Right atrium auricular region (tissue), 2 donors: ENCODE results near the gene NFAT5. TPM values are rescaled to one million over a fixed set of nuclear protein-coding genes. Genes with fewer than 3 reads are reported as not detected.

ENCODE experiments used
- DNase-seq: peaks from one replicate; pipeline ENCODE4 v3.0.0-alpha.2; 2019; ENCODE audit warnings: low spot score
- H3K27ac ChIP-seq, 2 donors: fragments of 200-600 bp; sonication (generic); 1 replicate in 1 of 2; 2 replicates in 1 of 2; pipeline ENCODE4 v1.5.1; 2016 to 2019
- H3K27me3 ChIP-seq, 2 donors: fragments of 200-600 bp; sonication (generic); one replicate each; pipeline versions ENCODE4 v1.5.1 to v1.6.0; 2017 to 2019
- H3K36me3 ChIP-seq: fragments of 200-600 bp; sonication (generic); one replicate; pipeline ENCODE4 v1.5.1; 2016
- H3K4me1 ChIP-seq, 2 donors: fragments of 200-600 bp; sonication (generic); one replicate each; pipeline versions ENCODE4 v1.5.1 to v1.6.0; 2017 to 2019
- H3K4me3 ChIP-seq, 2 donors: fragments of 200-600 bp; sonication (generic); 1 replicate in 1 of 2; 2 replicates in 1 of 2; pipeline ENCODE4 v1.5.1; 2017 to 2019; ENCODE audit warnings: mild to moderate bottlenecking in 1 of 2, moderate library complexity in 1 of 2
- H3K9me3 ChIP-seq, 2 donors: fragments of 200-600 bp; sonication (generic); one replicate each; pipeline ENCODE4 v1.5.1; 2019
- total RNA-seq, 2 donors: library from RNA; depleted of rRNA; stranded (reverse); fragments of >200 nt; gene quantifications; one replicate each; pipeline ENCODE4 v1.1.0, GENCODE V29; 2016
- TF ChIP-seq, protein P1 (sequence below), 2 donors: fragments of 200-600 bp; sonication (generic); IDR thresholded peaks; one replicate each; pipeline ENCODE4 v1.5.1; 2019; ENCODE audit warnings: antibody characterized with exemption in 2 of 2

NFAT5 gene
- total RNA-seq, 2 donors from 2014 or later = 16.4 to 22.6 TPM

GRCh38 chr16:69647020-69647419 is 81.3 kb downstream of the NFAT5 start:
- peaks cover 26% of the 10 kb centered on the region for H3K36me3 ChIP-seq
- DNase-seq = no peak
- H3K27me3 ChIP-seq = no peaks in the 10 kb centered on the region
- H3K27ac ChIP-seq = no peak overlapping the region
- TF ChIP-seq, protein P1, sequence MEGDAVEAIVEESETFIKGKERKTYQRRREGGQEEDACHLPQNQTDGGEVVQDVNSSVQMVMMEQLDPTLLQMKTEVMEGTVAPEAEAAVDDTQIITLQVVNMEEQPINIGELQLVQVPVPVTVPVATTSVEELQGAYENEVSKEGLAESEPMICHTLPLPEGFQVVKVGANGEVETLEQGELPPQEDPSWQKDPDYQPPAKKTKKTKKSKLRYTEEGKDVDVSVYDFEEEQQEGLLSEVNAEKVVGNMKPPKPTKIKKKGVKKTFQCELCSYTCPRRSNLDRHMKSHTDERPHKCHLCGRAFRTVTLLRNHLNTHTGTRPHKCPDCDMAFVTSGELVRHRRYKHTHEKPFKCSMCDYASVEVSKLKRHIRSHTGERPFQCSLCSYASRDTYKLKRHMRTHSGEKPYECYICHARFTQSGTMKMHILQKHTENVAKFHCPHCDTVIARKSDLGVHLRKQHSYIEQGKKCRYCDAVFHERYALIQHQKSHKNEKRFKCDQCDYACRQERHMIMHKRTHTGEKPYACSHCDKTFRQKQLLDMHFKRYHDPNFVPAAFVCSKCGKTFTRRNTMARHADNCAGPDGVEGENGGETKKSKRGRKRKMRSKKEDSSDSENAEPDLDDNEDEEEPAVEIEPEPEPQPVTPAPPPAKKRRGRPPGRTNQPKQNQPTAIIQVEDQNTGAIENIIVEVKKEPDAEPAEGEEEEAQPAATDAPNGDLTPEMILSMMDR (IDR thresholded peaks at IDR 0.05) = no peak
- no peaks in the 10 kb centered on the region for H3K4me1 ChIP-seq
- no peak overlapping the region for H3K4me3 ChIP-seq
- no peaks in the 10 kb centered on the region for H3K9me3 ChIP-seq

DNA sequence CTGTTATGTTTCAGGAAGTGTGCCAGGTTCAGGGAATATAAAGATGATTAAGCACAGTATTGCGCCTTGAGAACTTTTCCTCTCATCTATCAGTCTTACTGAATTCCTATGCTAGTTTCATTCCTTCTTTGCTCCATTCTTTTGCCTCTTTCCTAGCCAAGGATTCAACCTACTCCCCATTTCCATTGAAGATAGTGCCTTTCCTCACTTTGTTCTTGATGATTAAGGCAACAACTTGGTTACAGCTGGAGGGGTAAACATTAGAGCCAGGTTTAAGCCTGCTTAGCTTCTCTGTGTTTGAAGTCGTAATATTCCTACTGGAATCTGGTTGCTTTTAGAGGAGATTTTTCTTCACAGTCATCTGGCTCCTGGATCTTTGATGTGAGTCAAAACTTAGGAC is 85.5 kb downstream of the NFAT5 start:
- Histone ChIP-seq H3K4me3 (no peak overlapping the region), H3K27ac (no peak overlapping the region), H3K27me3 (no peaks in the 10 kb centered on the region), H3K4me1 (no peaks in the 10 kb centered on the region), H3K9me3 (no peaks in the 10 kb centered on the region), H3K36me3 (peaks cover 57% of the 10 kb centered on the region)
- TF ChIP-seq, protein P1 (IDR thresholded peaks at IDR 0.05) = no peak
- DNase-seq = no peak

- Histone ChIP-seq H3K27me3 (no peaks in the 10 kb centered on the region), H3K4me3 (no peak overlapping the region), H3K36me3 (peaks cover 47% of the 10 kb centered on the region), H3K4me1 (no peaks in the 10 kb centered on the region), H3K9me3 (no peaks in the 10 kb centered on the region), H3K27ac (no peak overlapping the region)
- TF ChIP-seq, protein P1 (IDR thresholded peaks at IDR 0.05) = no peak
- no peak for DNase-seq
Measured at GRCh38 chr16:69654280-69654931, 88.6 kb downstream of the NFAT5 start.

DNA sequence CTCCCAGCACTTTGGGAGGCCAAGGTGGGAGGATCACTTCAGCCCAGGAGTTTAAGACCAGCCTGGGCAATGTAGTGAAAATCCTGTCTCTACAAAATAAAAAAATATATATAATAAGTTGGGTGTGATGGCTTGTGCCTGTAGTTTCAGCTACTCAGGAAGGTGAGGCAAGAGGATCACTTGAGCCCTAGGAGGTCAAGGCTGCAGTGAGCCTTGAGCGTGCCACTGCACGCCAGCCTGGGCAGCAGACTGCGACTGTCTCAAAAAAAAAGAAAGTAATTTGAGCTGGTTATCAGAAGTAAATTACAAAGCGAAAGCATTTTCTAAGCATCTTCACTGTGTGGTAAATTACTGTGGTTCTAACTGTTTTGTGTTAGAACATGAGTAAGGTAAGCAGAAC is 94.4 kb downstream of the NFAT5 start:
- no peak overlapping the region for H3K4me3 ChIP-seq
- TF ChIP-seq, protein P1 (IDR thresholded peaks at IDR 0.05) = no peak
- H3K27me3 ChIP-seq = no peaks in the 10 kb centered on the region
- H3K27ac ChIP-seq = no peak overlapping the region
- no peaks in the 10 kb centered on the region for H3K9me3 ChIP-seq
- DNase-seq = no peak
- H3K4me1 ChIP-seq = no peaks in the 10 kb centered on the region
- peaks cover 48% of the 10 kb centered on the region for H3K36me3 ChIP-seq

- H3K4me3 ChIP-seq = no peak overlapping the region
- no peaks in the 10 kb centered on the region for H3K27me3 ChIP-seq
- H3K27ac ChIP-seq = no peak overlapping the region
- H3K36me3 ChIP-seq = peaks cover 27% of the 10 kb centered on the region
- H3K9me3 ChIP-seq = no peaks in the 10 kb centered on the region
- no peak for DNase-seq
- TF ChIP-seq, protein P1 (IDR thresholded peaks at IDR 0.05) = no peak
- H3K4me1 ChIP-seq = no peaks in the 10 kb centered on the region
Measured at GRCh38 chr16:69662901-69663300, 97.1 kb downstream of the NFAT5 start.

DNA sequence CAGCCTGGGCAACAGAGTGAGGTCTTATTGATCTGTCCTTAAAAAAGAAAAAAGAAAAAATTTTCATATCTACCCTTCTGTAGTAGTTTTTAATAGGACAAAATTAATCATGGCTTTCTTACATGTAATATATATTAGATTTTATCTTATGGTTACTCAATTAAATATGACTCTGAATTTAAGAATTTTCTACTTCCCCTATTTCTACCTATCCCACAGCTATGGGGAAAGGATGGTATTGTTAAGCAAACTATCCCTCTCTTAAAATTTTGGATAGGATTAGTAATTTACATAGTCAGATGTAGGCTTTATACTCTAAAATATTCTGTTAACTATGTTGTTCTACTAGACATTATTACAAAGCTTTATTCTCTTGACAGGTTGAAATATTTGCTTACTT is 98.1 kb downstream of the NFAT5 start:
- peaks cover 35% of the 10 kb centered on the region for H3K36me3 ChIP-seq
- TF ChIP-seq, protein P1 (IDR thresholded peaks at IDR 0.05) = no peak
- no peak overlapping the region for H3K4me3 ChIP-seq
- H3K9me3 ChIP-seq = no peaks in the 10 kb centered on the region
- H3K4me1 ChIP-seq = no peaks in the 10 kb centered on the region
- no peaks in the 10 kb centered on the region for H3K27me3 ChIP-seq
- H3K27ac ChIP-seq = no peak overlapping the region
- DNase-seq = no peak
